EL (cell line): Measurements from ENCODE around the gene CYP2B6.
"Not testable (repeated sequence)": the region's sequence is repeated elsewhere in the genome, so short reads cannot be mapped to it uniquely, and the experiment has no call there.

Source experiments
- DNase-seq: peaks from one replicate; pipeline ENCODE4 v3.0.0-alpha.2; 2016

Gene CYP2B6

DNA sequence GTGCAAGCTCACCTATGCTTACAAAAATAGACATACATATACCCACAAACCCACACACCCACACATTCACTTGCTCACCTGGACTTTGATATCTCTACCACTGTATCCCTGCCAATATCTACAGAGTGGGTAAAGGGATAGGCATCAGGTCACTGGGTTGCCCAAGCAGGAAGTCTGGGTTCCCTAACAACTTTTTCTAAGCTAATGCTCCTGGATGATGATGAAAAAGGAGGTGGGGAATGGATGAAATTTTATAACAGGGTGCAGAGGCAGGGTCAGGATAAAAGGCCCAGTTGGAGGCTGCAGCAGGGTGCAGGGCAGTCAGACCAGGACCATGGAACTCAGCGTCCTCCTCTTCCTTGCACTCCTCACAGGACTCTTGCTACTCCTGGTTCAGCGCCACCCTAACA is at the start of gene CYP2B6:
Gene CYP2B6, plus strand, starts transcription at position 311 of the 410 bp plus-strand sequence. Its CDS starts 24 bp downstream, at position 335.
- no peak for DNase-seq

DNA sequence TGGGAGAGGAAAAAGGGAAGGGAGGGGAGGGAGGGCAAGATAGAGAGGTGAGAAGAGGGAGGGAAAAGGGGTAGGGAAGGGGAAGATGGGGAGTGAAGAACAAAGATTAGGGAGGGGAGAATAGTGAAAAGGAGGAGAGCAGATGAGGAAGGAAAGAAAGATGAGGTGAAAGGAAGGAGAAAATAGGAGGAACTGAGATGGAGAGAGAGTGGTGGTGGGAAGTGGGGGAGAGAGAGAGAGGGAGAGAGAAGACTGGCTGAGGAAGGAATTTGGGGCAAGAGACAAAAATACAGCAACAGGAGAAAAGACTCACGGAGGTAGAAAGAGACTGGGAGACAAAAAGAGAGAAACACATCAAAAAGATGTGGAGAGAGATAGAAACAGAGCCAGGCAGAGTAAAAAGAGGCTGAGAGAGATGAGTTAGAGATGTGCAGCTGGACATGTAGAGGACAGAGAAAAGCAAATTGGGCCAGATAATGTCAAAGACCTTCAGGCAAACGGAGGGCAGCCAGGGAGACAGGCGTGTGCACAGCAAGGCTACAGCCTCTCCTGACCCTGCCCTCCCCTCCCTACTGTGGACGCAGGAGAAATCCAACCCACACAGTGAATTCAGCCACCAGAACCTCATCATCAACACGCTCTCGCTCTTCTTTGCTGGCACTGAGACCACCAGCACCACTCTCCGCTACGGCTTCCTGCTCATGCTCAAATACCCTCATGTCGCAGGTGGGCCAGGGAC is 49.4 kb upstream of the CYP2B6 start:
- no peak for DNase-seq

DNA sequence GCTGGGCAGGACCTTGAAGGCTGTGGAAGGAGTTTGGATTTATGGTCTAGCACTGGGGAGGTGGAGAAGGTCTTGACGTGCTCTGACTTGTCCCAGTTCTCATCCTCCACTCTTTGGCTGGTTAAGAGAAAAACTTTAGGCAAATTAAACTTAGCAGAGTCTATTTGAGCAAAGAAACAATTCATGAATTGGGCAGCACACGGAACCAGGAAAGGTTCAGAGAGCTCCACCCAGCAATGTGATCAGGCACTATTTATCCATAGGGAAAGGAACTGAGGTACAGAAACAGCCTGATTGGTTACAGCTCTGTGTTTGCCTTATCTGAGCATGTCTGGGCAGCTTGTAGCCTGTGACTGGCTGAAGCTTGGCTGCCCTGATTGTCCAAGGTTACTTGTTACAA is 45.4 kb upstream of the CYP2B6 start:
- DNase-seq = no peak

- no peak for DNase-seq
Measured at GRCh38 chr19:40947114-40947513, 44.0 kb upstream of the CYP2B6 start.

GRCh38 chr19:40947573-40947972 is 43.5 kb upstream of the CYP2B6 start:
- no peak for DNase-seq

DNA sequence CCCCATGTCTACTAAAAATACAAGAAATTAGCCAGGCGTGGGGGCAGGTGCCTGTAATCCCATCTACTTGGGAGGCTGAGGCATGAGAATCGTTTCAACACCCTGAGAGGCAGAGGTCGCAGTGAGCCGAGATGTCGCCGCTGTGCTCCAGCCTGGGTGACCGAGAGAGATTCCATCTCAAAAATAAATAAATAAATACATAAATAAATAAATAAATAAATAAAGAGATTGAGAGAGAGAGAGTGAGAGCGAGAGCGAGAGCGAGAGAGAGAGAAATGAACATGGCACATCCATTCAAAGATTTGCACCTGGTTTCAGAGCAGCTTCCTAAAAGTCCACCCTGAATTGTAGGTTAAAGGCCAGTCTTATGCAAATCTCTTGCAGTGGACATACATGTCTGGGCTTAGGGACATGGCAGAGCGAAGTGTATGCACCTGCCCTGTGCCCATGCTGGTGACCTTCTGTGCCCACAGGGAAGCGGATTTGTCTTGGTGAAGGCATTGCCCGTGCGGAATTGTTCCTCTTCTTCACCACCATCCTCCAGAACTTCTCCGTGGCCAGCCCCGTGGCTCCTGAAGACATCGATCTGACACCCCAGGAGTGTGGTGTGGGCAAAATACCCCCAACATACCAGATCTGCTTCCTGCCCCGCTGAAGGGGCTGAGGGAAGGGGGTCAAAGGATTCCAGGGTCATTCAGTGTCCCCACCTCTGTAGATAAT is 42.3 kb upstream of the CYP2B6 start:
- no peak for DNase-seq

DNA sequence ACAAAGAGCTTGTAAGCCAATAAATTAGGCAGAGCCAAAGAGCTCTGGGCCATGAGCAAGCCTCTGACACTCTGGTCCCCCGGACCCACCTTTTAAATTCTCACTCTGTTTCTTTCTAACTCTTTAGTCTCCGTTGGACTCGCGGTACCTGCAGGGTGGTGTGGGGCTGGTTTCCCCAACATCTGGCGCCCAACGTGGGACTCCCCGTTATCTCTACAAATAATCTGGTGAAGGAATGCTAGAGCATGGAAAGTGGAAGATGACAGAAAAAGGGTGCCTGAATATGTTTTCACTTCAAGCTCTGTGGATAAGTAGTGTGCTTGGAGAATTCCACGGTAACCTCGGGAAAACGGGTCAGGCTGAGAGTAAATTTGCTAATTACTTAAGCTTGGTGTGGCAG is 36.5 kb upstream of the CYP2B6 start:
- DNase-seq = no peak

GRCh38 chr19:40959338-40959737 is 31.7 kb upstream of the CYP2B6 start:
- no peak for DNase-seq

DNA sequence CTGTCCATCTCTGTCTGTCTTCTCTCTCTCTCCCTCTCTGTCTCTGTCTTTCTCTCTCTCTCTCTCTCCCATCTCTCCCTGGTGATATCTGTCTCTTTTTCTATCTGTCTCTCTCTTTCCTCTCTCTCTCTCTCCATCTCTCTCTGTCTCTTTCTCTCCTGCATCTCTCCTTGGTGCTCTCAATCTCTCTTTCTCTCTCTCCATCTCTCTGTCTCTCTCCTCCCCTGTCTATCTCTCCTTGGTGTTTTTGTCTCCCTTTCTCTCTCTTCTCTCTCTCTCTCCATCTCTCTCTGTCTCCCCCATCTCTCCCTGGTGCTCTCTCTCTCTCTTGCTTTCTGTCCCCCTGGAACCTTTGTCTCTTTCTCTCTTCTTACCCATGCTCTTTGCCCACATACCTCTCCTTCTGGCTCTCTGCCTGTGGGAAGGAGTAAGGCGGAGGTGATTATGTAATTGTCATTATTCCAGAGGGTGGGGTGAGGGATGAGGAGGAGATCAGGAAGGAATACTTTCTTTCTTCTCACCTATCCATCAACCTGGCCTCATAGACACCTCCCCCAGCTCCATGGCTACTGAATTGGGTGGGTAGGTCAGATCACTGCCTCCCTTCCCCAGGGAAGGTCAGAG is 30.9 kb upstream of the CYP2B6 start:
- DNase-seq = no peak

DNA sequence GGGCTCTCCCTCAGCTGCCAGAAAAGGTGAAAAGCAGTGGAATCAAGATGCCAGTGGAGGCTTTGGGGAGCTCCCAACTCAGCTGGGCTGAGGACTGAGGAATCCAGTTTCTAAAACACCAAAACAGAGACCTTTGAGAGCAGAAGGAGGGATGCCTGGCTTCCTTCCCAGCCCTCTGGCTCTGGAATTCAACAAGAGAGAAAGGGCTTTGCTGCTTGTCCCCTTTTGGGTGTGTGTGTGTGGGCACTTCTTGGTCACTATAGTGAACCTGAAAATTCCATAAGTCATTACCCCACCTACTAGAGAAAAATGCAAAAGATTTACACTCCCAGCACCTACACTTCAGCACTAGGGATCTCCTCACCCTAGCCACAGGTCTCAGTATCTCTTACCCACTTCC is 30.3 kb upstream of the CYP2B6 start:
- DNase-seq = no peak

DNA sequence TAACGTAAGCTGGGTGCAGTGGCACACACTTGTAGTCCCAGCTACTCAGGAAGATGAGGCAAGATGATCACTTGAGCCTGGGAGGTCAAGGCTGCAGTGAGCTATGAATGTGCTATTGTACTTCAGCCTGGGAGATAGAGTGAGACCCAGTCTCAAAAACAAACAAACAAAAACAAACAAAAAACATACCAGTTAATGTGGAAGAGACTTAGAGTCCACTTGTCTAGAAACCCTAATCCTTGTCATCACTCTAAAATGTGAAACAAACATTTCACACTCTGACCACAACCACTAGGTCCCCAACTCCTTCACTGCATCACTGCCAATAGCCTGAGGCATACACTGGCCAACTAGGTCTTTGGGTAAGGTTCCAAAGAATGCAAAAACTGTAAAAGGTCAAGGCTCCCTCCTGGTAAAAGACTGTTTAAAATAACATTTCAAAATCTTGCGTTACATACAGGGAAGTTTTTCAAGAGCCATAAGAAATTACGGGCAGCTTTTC is 28.6 kb upstream of the CYP2B6 start:
- peak; percentile 86 for DNase-seq

GRCh38 chr19:40964361-40964760 is 26.7 kb upstream of the CYP2B6 start:
- not testable (repeated sequence) for DNase-seq

- DNase-seq = not testable (repeated sequence)
Measured at GRCh38 chr19:40965351-40965750, 25.7 kb upstream of the CYP2B6 start.

- not testable (repeated sequence) for DNase-seq
Measured at GRCh38 chr19:40966591-40966990, 24.5 kb upstream of the CYP2B6 start.

GRCh38 chr19:40968065-40968464 is 23.0 kb upstream of the CYP2B6 start:
- DNase-seq = not testable (repeated sequence)

DNA sequence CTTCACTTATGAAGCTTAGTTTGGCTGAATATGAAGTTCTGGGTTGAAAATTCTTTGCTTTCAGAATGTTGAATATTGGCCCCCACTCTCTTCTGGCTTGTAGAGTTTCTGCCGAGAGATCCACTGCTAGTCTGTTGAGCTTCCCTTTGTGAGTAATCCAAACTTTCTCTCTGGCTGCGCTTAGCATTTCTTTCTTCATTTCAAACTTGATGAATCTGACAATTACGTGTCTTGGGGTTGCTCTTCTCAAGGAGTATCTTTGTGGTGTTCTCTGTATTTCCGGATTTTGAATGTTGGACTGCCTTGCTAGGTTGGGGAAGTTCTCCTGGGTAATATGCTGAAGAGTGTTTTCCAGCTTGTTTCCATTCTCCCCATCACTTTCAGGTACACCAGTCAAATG is 21.4 kb upstream of the CYP2B6 start:
- not testable (repeated sequence) for DNase-seq

GRCh38 chr19:40970396-40971345 is 20.4 kb upstream of the CYP2B6 start:
- DNase-seq = not testable (repeated sequence)

- DNase-seq = peak; percentile 59
Measured at GRCh38 chr19:40974633-40975037, 16.4 kb upstream of the CYP2B6 start.

GRCh38 chr19:40976134-40976533 is 14.9 kb upstream of the CYP2B6 start:
- DNase-seq = no peak

GRCh38 chr19:40976724-40977123 is 14.4 kb upstream of the CYP2B6 start:
- no peak for DNase-seq

GRCh38 chr19:40979759-40980158 is 11.3 kb upstream of the CYP2B6 start:
- not testable (repeated sequence) for DNase-seq

DNA sequence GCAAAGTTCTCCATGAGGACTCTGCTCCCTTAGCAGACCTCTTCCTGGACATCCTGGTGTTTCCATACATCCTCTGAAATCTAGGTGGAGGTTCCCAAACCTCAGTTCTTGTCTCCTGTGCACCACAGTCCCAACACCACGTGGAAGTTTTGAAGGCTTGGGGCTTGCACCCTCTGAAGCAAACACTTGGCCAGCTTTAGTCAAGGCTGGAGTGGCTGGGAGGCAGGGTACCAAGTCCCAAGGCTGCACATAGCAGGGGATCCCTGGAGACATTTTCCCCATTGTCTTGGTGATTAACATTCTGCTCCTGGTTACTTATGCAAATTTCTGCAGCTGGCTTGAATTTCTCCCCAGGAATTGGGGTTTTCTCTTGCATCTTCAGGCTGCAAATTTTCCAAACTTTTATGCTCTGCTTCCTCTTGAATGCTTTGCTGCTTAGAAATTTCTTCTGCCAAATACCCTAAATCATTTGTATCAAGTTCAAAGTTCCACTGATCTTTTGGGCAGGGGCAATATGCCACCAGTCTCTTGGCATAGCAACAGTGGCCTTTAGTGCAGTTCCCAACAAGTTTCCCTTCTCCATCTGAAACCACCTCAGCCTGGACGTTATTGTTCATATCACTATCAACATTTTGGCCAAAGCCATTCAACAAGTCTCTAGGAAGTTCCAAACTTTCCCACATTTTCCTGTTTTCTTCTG is 10.2 kb upstream of the CYP2B6 start:
- DNase-seq = not testable (repeated sequence)
